Measurements from ENCODE around the gene MCCD1. TPM values are rescaled to one million over a fixed set of nuclear protein-coding genes. Genes with fewer than 3 reads are reported as not detected.

Gene MCCD1
- total and polyA plus RNA-seq, 2 of the 13 experiments (the other 11 are each of a cell fraction or from before 2014, with no cell fraction given) = 0.15 TPM; not detected in 1

DNA sequence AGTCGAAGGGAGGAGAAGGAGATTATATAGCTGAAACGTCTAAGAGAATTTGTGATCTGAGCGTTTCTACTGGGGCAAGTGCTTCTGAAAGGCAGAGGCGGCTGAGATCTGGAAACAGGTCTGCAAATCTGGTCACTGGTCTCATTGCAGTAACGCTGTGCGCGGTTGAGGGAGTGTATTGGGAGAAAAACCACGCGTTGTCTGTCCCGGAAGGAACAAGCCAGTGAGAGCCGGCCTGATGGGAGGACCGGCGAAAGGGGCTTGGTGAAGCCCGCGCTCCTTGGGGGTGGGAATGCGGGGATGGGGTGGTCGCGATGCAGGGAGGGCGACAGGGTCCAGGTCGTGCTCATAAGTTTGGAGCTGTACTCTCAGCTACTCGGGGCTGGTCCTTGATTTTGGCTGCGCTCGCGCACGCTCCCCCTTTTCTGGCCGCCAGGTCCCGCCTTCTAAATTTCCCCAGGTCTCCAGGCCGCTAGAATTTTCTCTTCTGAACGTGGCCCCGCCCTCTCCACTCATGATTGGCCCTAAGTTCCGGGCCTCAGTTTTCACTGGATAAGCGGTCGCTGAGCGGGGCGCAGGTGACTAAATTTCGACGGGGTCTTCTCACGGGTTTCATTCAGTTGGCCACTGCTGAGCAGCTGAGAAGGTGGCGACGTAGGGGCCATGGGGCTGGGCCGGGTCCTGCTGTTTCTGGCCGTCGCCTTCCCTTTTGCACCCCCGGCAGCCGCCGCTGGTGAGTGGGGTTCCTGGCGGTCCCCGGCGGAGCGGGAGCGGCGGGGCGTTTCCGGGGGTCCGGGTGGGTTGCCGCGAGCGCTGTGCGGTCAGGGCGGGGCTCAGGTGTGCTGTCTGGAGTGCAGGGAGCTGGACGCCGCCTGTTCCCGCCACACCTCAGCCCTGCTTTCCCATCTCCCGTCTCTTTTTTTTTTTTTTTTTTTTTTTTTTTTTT lies 31.0 kb upstream of the MCCD1 start, which contains the start of gene MICB (continued):
- TF ChIP-seq, protein P1, sequence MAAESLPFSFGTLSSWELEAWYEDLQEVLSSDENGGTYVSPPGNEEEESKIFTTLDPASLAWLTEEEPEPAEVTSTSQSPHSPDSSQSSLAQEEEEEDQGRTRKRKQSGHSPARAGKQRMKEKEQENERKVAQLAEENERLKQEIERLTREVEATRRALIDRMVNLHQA (CRISPR knock-in tag; IDR thresholded peaks at IDR 0.05) = no peak
- TF ChIP-seq KDM4B (CRISPR knock-in tag; IDR thresholded peaks at IDR 0.05) (no peak), AGO1 (IDR thresholded peaks at IDR 0.05; ENCODE audit: low read depth, low read length, poor library complexity, severe bottlenecking) (peak; percentile 36), YEATS4 (CRISPR knock-in tag; IDR thresholded peaks at IDR 0.05; ENCODE audit: borderline replicate concordance) (peak; percentile 38; the same call in 1 of the 2 replicates), POLR2AphosphoS2 (IDR thresholded peaks at IDR 0.05; ENCODE audit: low read depth, low read length) (no peak), NFE2L2 (IDR thresholded peaks at IDR 0.05; ENCODE audit: low read length) (no peak), TOE1 (CRISPR knock-in tag; IDR thresholded peaks at IDR 0.05) (no peak), ZSCAN25 (CRISPR knock-in tag; IDR thresholded peaks at IDR 0.05) (peak; percentile 92), SOX5 (CRISPR knock-in tag; IDR thresholded peaks at IDR 0.05; ENCODE audit: borderline replicate concordance) (no peak), RFX1 (IDR thresholded peaks at IDR 0.05) (no peak), SMYD3 (CRISPR knock-in tag; IDR thresholded peaks at IDR 0.05) (no peak), FOSL2 (CRISPR knock-in tag; IDR thresholded peaks at IDR 0.05) (peak; percentile 5; the same call in 1 of the 2 replicates), NFE2L1 (CRISPR knock-in tag; IDR thresholded peaks at IDR 0.05; ENCODE audit: borderline replicate concordance) (no peak), SYNCRIP (IDR thresholded peaks at IDR 0.05; ENCODE audit: insufficient read depth, low read depth, low read length) (no peak), DMAP1 (CRISPR knock-in tag; IDR thresholded peaks at IDR 0.05) (peak; percentile 62), HOXA9 (CRISPR knock-in tag; IDR thresholded peaks at IDR 0.05; ENCODE audit: borderline replicate concordance) (no peak), ZNF616 (CRISPR knock-in tag; IDR thresholded peaks at IDR 0.05; ENCODE audit: low read depth) (no peak), ZNF879 (CRISPR knock-in tag; IDR thresholded peaks at IDR 0.05) (0 out of 2 replicates have a peak, but pooled peaks have one; percentile 40), JDP2 (CRISPR knock-in tag; IDR thresholded peaks at IDR 0.05; ENCODE audit: borderline replicate concordance) (no peak), ATRX (CRISPR knock-in tag; IDR thresholded peaks at IDR 0.05; ENCODE audit: borderline replicate concordance) (no peak), ZNF564 (CRISPR knock-in tag; IDR thresholded peaks at IDR 0.05) (no peak), SRSF4 (IDR thresholded peaks at IDR 0.05; ENCODE audit: low read depth, low read length, poor library complexity, severe bottlenecking) (no peak), GLI4 (CRISPR knock-in tag; IDR thresholded peaks at IDR 0.05; ENCODE audit: borderline replicate concordance) (0 out of 2 replicates have a peak, but pooled peaks have one; percentile 17), KLF12 (CRISPR knock-in tag; IDR thresholded peaks at IDR 0.05; ENCODE audit: borderline replicate concordance) (no peak), ZNF556 (CRISPR knock-in tag; IDR thresholded peaks at IDR 0.05; ENCODE audit: borderline replicate concordance) (no peak), CBX1 (IDR thresholded peaks at IDR 0.05; ENCODE audit: low read depth) (no peak), ZNF432 (CRISPR knock-in tag; IDR thresholded peaks at IDR 0.05; ENCODE audit: borderline replicate concordance) (no peak)
- TF ChIP-seq, protein P2, sequence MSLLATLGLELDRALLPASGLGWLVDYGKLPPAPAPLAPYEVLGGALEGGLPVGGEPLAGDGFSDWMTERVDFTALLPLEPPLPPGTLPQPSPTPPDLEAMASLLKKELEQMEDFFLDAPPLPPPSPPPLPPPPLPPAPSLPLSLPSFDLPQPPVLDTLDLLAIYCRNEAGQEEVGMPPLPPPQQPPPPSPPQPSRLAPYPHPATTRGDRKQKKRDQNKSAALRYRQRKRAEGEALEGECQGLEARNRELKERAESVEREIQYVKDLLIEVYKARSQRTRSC (CRISPR knock-in tag; IDR thresholded peaks at IDR 0.05; ENCODE audit: low read depth) = no peak
- TF ChIP-seq, protein P3, sequence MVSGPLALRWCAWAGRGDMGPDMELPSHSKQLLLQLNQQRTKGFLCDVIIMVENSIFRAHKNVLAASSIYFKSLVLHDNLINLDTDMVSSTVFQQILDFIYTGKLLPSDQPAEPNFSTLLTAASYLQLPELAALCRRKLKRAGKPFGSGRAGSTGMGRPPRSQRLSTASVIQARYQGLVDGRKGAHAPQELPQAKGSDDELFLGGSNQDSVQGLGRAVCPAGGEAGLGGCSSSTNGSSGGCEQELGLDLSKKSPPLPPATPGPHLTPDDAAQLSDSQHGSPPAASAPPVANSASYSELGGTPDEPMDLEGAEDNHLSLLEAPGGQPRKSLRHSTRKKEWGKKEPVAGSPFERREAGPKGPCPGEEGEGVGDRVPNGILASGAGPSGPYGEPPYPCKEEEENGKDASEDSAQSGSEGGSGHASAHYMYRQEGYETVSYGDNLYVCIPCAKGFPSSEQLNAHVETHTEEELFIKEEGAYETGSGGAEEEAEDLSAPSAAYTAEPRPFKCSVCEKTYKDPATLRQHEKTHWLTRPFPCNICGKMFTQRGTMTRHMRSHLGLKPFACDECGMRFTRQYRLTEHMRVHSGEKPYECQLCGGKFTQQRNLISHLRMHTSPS (CRISPR knock-in tag; IDR thresholded peaks at IDR 0.05; ENCODE audit: low read depth) = no peak

Data from HepG2 (cell line).